GM21360 (cell line): ENCODE results near the gene DHFR.
"Not testable (repeated sequence)": the region's sequence is repeated elsewhere in the genome, so short reads cannot be mapped to it uniquely, and the experiment has no call there.

Experiments used
- ATAC-seq: cut with Tn5 transposase; IDR thresholded peaks from one replicate; pipeline ENCODE4 v1.9.1; 2021; ENCODE audit warnings: mild to moderate bottlenecking, moderate library complexity; ENCODE audit not compliant: unreplicated experiment

The DHFR gene

DNA sequence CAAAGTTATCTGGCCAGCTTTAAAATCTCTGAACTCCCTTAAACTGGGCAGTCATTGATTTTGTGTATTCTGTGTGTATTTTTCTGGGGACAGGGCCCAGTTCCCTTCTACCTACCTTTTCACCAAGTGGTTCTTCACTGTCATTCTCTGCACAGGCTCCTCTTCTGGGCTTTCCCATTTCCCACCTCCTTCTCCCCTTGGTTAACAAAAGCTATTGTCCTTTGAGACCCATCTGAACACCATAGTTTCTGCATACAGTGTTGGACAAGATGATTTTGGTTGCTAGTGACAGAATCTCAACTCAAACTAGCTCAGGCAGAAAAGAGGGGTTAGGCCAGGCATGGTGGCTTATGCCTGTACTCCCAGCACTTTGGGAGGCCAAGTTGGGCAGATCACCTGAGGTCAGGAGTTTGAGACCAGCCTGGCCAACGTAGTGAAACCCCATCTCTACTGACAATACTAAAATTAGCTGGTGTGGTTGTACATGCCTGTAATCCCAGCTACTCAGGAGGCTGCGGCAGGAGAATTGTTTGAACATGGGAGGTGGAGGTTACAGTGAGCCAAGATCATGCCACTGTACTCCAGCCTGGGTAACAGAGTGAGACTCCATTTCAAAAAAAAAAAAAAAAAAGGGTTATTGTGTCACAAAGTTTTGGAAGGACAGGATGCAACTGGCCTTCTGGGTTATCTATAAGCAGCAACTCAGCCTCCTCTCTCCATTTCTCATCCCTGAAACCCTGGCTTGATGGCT is 53.7 kb downstream of the DHFR start:
- ATAC-seq, result no peak

DNA sequence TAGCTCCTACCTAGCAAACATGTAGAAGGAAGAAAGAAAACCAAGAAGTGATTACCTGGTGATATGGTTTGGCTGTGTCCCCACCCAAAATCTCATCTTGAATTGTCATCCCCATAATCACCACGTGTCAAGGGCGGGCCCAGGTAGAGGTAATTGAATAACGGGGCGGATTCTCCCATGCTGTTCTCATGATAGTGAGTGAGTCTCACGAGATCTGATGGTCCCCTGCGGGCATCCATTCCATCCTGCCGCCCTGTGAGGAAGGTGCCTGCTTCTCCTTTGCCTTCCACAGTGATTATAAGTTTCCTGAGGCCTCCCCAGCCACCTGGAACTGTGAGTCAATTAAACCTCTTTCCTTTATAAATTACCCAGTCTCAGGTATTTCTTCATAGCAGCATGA is 57.3 kb downstream of the DHFR start:
- no peak for ATAC-seq

- no peak for ATAC-seq
Observed at GRCh38 chr5:80594810-80595209, 60.0 kb downstream of the DHFR start.

GRCh38 chr5:80592761-80593160 is 62.0 kb downstream of the DHFR start:
- no peak for ATAC-seq

DNA sequence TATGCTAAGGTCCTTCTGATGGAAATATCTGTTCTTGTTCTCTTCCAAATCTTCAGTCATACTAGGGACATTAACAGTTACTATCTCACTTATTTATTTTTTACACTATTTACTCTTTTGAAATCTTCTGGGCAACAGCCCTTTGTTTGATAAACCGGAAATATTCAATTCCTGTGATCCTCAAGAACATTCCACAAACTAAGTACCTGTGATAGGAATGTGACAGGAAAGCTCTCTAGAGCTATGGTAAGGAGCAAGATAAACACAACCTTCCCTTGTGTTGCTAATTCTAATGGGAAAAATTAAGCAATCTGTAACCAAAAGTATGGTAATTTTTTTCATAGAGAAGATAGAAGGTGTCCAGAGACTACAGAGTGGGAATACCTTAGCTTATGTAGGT is 62.7 kb downstream of the DHFR start:
- ATAC-seq, result no peak

GRCh38 chr5:80591352-80591751 is 63.4 kb downstream of the DHFR start:
- no peak for ATAC-seq

- no peak for ATAC-seq
Observed at GRCh38 chr5:80590766-80591165, 64.0 kb downstream of the DHFR start.

- no peak for ATAC-seq
Observed at GRCh38 chr5:80588858-80589540, 65.8 kb downstream of the DHFR start.

GRCh38 chr5:80584770-80585169 is 70.0 kb downstream of the DHFR start:
- ATAC-seq, result no peak

GRCh38 chr5:80580291-80580690 is 74.5 kb downstream of the DHFR start:
- ATAC-seq, result not testable (repeated sequence)

- ATAC-seq, result no peak
Observed at GRCh38 chr5:80579050-80579449, 75.7 kb downstream of the DHFR start.

DNA sequence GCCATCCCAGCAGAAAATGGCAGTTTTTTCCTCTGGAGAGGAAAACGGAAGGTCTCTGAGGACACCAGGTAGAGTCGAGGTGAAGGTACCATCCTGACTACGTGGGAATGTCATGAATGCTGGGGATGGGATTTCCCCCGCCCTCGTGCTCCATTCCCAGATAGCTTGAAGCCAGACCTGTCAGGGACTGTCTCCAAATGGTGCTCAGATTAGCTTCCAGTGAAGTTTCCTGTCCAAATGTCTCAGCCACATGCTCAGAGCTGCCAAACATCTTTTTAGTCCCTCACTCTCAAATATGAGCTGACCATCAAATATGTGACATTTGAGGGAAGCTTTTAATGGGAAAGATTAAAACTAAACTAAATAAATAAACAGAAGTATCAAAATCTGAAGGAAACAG is 77.1 kb downstream of the DHFR start:
- ATAC-seq, result no peak

- ATAC-seq, result no peak
Observed at GRCh38 chr5:80576383-80576782, 78.4 kb downstream of the DHFR start.
